ENCODE results near the gene SUN2.

SUN2 gene

DNA sequence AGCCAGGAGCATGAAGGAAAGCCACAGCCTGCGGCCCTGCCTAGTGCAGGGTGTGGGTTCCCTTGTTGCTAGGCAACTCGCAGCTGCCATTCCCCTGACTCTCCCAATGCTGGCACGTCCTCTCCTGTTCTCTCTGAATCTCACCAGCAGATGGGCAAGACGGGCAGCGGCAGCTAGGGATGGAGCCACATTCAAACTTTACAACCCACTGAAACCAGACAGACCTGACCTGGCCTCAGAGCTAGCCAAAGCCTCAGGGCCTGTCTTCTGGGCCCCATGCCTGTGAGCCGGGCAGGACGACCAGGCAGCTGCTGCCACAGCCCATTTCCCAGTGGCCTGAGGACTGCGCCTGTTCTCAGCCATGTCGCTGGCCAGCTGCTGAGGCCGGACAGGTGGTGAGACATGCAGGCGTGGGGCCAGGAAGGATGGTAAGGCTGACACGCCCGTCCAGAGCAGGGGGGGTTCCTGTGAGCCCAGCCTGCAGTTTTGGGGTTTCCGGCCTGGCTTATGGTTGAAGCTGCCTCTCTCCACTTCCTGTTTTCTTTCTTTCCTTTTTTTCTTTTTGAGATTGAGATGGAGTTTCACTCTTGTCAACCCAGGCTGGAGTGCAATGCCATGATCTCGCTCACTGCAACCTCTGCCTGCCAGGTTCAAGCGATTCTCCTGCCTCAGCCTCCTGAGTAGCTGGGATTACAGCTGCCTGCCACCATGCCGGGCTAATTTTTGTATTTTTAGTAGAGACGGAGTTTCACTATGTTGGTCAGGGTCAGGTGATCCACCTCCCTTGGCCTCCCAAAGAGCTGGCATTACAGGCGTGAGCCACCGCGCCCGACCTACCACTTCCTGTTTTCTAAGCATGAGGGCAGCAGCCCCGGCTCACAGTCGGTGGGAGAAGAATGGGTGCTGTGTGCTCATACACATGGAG is 4.1 kb downstream of the SUN2 start:
- no peak for DNase-seq (ENCODE audit: low read depth)

DNA sequence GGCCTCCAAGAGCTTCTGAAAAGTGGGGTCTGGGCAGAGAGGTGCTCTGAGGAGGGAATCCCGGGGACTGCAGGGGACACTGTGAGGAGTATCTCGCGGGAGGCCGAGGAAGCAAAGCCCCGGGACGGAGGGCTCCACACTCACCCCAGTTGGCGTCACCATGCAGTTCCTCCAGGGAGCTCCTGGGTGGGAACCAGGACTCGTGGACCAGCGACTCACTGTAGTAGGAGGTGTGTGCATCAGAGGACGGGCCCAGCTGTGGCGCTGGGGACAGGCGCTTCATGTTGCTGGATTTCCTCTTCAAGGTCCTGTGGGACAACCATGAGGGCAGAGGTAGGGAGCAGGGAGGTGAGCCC is 4.8 kb downstream of the SUN2 start:
- no peak for DNase-seq (ENCODE audit: low read depth)

DNA sequence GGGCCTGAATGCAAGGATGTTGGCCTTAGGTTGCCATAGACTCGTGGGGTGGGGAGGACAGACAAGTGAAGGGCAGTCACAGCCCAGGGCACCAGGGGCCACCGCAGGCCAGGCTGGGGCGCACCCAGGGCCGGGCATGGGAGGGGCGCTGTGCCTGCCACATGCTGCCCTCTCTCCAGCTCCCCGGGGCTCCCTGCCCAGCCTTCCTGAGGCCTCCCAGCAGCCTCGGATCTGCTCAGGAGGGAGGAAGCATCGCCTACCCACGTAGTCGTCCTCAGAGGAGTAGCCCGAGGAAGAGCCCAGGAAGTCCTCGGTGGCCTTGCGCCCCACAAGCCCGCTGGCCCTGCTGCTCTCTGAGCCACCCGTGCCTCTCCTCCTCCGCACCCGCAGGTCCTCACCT is 5.2 kb downstream of the SUN2 start:
- DNase-seq (ENCODE audit: low read depth), result no peak

DNA sequence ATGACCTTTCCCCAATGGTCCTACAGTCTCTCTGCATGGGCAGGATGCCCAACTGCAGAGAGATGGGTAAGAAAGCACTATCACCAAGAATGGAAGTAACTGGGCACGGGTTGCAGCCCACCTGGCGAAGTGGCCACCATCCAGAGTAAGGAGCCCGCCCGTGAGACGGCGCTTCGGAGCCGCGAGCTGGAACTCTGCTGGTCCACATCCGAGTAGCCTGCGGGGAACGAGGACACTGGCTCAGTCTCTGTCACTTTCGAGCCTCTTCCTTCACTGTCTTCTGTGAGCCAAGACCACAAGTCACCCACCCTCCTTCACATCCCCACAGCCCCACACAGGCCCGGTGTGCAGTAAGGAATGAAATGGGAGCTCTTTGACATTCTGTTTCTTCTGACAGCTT is 5.7 kb downstream of the SUN2 start:
- DNase-seq (ENCODE audit: low read depth), result no peak

DNA sequence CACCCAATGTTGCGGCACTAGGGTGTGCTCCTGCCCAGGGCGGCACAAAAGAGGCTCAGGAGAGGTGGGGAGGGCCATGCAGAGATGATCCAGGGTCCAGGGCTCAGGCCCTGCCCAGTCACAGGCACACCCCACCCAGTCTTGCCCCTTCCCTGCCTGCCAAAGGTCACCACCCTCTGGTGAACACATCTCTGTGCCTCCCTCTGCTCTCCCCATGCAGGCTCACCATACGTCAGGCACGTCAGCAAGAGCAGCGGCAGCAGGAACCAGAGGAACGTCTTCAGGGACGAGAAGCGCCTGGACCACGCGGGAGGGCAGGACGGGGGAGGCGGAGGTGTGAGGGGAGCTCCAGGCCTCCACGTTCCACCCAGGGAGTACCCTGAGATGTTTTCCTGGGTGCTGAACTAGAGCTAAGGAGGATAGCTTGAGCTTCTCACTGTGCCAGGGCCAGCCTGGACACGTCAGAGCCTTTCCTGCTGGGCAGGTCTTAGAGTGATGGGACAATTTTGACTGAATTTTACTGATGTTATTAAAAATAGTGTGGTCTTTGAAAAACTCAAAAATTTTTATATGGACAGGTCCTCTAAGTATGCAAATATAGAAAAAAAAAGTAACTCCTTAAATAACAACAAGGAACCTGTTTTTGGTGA is 7.2 kb downstream of the SUN2 start:
- no peak for DNase-seq (ENCODE audit: low read depth)

DNA sequence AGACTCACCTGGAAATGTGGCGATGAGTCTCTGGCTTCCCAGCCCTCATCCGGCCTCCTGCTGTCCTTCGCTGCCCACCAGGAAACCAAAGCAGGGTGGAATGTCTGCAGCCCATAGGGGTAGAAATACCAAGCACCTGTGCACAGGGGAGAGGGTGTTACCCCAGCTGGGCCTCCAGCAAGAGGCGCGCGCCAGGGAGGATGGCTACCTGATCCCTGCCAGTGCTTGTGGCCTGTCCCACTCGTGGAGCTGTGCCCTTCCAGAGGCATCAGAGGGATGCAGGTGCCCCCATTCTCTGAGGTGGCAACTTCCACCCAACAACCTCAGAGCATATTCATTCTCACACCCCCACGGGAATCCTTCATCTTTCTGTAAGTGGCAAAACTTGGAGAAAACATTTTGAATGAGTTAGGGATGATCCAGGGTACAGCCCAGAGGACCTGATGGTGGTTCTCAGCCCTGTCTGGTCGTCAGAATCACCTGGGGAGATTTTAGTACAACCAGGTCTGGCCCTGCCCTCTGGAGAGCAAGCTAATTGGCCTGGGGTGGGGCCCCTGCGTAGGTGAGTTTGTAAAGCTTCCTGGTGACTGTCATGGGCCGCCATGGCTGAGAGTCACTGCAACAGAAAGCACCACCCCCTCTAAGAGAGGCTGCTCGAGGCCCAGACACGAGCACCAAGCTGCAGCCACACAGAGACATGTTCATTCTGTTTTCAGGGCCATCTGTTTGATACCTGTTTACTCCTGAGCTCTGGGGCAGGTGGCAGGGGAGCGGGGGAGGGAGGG is 9.9 kb downstream of the SUN2 start:
- no peak for DNase-seq (ENCODE audit: low read depth)

DNA sequence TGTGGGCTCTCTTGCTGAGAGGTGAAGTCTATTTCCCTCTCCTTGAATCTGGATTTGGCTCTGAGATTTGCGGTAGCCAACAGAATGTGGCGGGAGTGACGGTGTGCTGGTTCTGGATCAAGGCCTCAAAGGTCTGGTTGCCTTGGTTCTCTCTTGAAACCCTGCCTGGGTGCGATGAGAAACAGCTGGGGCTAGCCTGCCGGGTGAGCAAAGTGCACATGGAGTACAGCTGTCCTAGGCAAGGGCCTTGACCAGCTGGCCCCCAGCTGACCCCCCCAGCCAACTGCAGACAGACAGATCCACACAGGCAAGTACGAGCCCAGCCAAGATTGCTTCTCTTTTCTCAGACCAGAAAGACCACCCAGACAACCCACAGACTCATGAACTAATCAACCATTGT is 10.8 kb downstream of the SUN2 start:
- DNase-seq (ENCODE audit: low read depth), result no peak

DNA sequence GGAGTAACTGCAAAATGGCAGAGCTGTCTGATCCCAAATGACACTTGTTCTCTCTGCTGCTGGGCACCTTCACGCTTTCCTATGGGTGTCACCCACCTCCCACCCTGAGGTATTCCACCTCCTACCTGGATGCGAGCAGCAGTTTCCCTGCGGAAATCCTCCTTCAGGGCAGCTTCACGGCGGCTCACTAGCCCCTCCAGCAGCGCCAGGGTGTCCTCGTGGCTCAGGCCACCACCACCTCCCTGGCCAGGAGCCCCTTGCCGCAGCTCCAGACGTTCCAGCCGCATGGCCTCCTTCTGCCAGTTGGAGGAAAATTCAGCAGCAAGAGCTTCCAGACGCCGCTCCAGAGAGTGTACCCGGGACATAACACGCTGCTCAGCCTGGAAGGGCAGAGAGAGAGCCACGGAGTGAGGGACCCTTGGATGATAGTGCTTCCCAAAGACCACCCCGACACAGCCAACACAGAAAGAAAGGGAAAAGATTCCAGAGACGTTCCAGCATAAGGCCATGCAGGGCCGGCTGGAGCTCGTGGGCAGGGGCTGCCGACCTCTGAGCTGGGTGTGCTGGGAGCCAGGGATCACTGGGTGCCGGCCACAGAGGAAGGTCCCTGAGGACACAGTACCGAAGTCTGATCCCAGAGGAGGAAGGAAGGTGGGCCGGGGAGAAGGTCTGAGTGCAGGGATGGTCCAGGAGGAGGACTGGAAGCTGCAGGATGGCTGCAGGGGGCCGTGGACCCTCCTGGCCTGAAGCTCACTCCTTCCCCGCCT is 13.4 kb downstream of the SUN2 start:
- no peak for DNase-seq (ENCODE audit: low read depth)

DNA sequence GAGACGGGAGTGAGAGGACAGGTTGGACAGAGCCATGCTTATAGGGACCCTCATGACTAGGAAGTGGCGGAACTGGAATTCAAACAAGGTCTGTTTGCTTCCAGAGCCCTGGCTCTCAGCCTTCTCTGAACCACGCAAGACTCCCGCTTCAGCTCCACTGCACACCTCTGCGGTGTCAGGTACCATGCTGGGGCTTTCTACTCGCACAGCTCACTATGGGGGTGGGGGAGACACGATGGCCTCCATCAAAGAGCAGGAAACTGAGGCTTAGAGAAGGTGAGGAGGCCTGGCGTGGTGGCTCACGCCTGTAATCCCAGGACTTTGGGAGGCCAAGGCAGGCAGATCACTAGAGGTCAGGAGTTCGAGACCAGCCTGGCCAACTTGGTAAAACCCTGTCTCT is 14.2 kb downstream of the SUN2 start:
- DNase-seq (ENCODE audit: low read depth), result no peak

DNA sequence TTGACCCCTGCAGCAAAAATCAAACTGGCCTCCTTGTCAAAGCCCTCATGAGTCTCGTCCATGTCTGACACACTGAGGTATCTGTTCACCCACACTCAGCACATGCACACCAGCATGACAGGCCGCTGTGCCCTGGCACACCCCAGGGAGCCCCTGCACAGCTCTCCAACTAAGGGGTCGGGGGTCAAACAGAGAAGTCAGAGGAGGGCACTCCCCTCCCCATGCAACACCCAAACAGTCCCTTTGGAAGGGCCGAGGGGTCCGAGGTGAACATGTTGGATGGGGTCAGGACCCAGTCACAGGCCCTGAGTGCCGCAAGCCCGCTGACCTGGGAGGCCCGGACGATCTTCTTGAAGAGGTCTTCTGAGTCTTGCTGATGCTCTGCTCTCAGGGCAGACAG is 14.6 kb downstream of the SUN2 start:
- no peak for DNase-seq (ENCODE audit: low read depth)

DNA sequence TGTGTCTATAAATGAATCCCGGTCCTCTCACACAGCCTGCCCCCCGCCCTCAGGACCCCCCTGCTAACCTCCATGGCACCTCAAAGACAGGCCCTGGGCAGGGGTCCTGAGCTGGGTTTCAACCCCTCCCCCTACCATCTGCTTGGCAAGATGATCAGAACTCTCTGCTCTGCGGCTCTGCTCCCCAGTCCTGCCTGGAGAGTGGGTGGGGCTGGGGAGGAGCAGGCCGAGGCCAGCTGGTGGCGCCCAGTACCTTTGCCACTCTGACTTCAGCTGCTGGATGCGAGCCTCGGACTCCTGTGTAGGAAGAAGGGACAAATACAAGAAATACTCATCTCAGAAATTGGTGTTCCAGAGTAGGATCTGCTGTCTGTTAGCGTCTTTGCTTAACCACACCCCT is 15.0 kb downstream of the SUN2 start:
- DNase-seq (ENCODE audit: low read depth), result no peak

DNA sequence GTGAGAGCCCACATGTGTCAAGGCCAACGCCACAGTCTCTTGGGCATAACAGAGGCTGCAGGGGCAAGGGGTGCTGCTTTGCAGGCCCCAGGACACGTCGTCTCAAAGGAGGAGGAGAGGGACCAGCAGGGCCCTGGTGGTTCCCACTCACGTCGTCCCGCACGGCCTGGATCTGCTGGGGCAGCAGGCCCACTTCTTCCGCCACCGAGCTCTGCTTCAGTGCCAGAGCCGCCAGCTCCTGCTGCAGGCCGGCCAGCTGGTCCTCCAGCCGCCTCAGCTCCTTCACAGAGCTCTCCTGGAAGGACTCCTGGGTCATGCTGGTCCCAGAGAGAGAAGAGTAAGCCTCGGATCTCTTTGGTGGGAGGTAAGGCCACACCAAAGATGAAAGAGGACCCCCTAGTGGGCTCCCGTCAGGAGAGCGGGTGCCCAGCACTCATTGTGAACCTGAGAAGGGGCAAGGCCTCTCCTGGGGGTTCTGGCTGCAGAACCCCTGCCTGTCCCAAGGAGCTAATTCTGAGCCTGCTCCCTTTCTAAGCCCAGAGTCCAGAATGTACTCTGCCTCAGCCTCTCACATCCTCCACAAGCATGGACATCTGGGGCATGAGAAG is 15.6 kb downstream of the SUN2 start:
- no peak for DNase-seq (ENCODE audit: low read depth)

DNA sequence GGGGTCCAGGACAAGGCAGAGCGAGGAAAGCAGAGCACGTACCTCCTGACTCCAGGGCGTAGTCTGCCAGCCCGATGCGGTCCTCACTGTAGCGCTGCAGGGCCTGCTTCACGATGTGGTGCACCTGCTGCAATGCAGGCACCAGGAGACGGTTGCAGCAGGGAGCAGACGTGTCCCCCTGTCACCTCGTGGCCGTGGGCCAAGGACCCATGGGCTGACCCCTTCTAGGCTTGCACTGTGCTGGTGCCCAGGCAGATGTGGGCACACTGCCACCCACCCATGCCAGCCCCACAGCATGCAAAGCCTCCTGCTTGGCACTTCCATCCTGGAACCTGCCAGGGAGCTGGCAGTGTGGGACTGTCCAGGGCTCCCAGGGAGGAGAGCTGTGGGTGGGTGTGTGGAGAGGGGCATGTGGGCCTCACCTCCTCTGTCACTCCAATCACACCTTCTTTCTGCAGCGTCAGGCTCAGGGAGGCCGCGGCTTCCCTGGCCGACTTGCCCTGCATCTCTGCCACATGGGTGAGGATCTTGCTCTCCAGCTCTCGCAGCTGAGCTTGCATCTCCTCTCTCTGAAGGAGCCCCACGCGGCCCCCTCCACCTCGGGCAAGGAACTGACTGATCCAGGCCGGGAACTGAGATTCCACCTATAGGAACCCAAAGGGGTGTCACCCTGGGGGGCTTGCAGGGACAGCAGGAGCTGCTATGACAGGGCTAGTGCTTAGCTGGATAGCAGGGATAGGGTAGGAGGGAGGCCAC is 16.3 kb downstream of the SUN2 start:
- DNase-seq (ENCODE audit: low read depth), result no peak

DNA sequence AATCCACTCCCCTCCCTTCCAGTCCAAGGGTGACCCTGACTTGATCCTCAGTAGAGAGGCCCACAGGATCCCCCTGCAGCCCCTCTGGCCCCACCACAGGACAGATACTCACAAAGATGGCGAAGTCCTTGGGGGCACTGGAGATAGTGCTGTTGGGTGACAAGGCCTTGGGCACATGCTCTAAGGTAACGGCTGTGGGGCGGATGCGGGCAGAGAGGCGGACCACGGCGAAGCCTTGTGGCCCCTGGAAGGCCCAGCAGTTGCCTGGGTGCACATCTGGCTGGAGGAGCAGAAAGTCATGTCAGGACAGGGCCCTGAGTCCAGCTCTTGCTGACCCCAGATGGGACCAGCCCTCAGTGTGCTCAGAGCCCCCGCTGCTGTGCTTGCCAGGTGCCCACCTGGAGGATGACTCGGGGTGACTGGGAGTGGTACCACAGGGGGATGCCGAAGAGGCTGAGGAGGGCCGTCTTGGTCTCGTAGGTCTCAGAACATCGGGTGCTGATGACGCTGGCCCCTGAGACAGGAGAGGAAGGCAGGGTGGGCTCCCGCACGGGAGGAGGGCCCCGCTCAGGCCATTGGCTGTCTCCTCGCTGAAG is 17.2 kb downstream of the SUN2 start:
- DNase-seq (ENCODE audit: low read depth), result no peak

DNA sequence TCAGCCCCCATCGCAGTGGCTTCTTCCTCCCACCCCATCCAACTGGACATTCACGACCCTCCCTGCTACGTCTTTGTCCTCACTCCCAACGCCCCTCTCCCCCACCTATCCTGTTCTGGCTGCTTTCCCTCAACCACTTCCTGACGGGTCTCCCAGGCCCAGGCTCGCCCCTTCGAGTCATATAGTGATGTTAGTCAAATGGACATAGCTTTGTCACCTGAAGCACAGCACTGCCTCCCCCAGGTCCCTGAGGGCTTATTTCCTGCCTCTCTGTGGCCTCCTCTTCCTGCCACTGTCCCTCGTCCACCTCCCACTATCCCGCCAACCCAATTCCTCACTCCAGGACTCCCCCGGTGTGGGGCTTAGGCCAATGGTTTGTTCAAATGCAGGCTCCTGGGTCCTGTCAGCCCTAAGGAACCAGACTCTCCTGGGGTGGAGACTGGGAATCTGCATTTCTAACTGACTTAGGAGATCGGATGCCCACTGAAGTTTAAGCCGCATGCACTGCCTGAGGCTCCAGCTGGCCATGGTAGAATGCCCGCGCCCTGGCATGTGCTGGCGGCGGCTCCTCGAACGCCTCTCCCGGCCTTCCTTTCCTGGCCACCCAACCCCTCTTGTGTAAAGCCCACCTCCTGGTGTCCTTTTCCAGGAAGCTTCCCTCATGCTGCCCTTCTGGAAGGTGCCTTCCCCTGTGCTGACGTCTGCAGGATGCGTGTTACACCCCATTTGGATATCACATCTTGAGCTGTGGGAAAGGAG is 18.3 kb downstream of the SUN2 start:
- no peak for DNase-seq (ENCODE audit: low read depth)

DNA sequence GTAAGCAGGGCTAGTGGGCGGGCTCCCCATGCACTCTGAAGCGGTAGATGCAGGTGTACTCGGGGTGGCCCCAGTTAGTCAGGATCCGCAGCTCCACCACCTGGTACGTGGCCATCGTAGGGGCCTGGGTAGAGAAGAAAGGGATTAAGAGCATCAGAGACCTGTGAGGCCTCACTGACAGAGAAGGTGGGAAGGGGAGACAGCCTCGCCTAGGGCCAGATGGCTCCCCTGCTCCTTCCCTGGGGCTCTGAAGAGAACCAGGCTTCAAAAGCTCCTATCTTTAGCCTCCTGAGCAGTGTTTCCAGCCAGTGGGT is 19.6 kb downstream of the SUN2 start:
- no peak for DNase-seq (ENCODE audit: low read depth)

DNA sequence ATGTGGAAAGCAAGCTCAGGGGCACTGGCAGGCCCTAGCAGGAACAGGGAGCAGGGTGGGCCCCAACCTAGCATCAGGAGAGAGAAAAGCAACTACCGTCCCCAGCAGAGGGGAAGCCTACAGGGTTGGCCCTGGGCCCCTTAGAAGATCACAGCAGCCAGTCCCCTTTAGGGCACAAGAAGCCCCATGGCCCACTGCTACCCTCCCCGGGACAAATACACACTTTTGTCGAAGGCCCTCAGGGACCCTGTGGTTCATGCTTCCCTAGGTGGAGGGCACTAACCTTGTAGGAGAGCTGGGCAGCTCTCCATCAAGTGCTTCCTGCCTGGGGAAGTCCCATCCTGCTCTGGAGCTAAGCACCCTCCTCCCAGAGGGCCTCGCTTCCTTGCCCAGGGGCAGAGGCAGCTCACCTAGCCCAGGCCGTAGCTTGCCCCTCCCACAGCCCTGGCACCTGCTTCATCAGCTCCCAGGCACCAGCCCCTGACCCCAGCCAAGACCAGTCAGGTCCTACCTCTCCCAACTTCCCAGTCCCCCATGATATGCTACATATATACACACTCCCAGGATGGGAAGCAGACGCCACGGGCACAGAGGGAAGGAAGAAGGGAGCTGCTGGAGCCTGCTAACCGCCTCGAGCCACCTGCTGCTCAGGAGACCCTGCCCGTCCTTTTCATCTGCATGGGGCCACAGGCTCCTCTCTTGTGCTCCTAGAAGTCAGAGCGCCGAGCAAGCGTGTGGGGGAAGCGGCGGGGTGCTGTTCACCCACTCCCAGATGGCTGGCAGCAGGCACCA is 20.1 kb downstream of the SUN2 start:
- DNase-seq (ENCODE audit: low read depth), result no peak

DNA sequence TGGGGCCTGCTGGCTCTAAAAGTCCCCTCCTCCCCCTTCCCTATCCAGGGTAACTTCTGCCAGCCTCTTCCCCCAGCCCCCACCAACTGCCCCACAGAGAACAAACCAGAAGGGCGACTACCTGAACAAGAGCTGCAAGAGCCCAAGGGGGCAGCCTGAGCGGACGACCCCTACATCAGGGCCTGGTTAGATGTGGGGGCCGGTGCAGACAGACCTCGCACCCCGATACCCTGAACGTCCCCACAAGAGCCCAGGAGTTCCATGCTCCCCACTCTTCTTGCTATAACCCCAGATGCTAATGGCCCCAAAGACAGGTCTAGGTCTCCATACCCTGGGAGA is 20.7 kb downstream of the SUN2 start:
- DNase-seq (ENCODE audit: low read depth), result no peak

DNA sequence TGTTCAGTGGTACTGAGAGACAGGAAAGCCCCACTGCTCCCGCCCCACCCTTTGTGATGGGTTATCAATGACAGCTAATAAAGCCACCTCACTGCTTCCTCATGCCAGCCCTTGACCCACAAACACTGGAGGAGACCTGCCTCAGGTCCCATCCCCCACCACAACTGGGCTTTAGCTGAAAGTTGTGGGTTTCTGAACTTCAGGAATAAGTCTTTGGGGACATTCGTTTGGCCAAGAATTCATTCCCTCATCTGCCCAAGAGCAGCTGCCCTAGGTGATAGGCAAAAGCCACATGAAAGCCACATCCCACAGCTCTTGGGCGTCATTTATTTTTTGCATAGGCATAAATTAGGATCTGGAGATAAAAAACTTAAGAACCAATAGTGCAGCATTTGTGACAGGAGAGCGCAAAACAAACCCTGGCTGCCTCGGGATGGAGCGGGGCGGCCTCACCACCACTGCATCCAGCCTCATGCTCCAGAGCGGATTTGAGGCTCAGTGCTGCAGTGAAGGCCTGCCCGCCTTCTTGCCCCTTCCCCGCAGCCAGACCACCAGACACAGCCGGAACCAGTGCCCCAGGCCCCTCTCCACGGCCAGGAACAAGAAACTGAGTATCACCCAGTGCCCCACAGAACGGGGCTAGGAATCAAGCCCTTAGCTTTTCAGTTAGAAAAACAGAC is 21.2 kb downstream of the SUN2 start:
- DNase-seq (ENCODE audit: low read depth), result no peak
